SK-N-SH treated with all-trans-retinoic acid at 6 μM for 48 hours (cell line): ENCODE results near the gene RTL3.

Source experiments
- ATAC-seq: fragments of 200-7000 bp; cut with Tn5 transposase; 3 replicates; pipeline ENCODE4 v1.9.1; 2020; ENCODE audit warnings: mild to moderate bottlenecking, moderate library complexity
- ARNTL ChIP-seq: fragments of 450-650 bp; formaldehyde crosslinking; IDR thresholded peaks from 2 replicates; pipeline ENCODE4 v1.5.0; 2020; ENCODE audit warnings: low read depth, mild to moderate bottlenecking, moderate library complexity, borderline replicate concordance
- BACH2 ChIP-seq: fragments of 250-450 bp; sonication (Bioruptor Pico); IDR thresholded peaks from 2 replicates; pipeline ENCODE4 v1.9.0; 2021; ENCODE audit warnings: mild to moderate bottlenecking, borderline replicate concordance
- CSDC2 ChIP-seq: fragments of 250-450 bp; sonication (Bioruptor Pico); IDR thresholded peaks from 2 replicates; pipeline ENCODE4 v1.5.0; 2020; ENCODE audit warnings: mild to moderate bottlenecking, moderate library complexity
- CSRNP3 ChIP-seq: fragments of 250-450 bp; sonication (Bioruptor Pico); IDR thresholded peaks from 2 replicates; pipeline ENCODE4 v1.5.1; 2021; ENCODE audit warnings: mild to moderate bottlenecking, moderate library complexity
- ESRRG ChIP-seq: fragments of 250-450 bp; sonication (Bioruptor Pico); IDR thresholded peaks from 2 replicates; pipeline ENCODE4 v1.6.1; 2021; ENCODE audit warnings: mild to moderate bottlenecking
- GLIS3 ChIP-seq: fragments of 250-450 bp; sonication (Bioruptor Pico); IDR thresholded peaks from 2 replicates; pipeline ENCODE4 v1.5.0; 2020; ENCODE audit warnings: mild to moderate bottlenecking, moderate library complexity
- ISL1 ChIP-seq: fragments of 250-450 bp; sonication (Bioruptor Pico); IDR thresholded peaks from 2 replicates; pipeline ENCODE4 v2.1.2; 2022; ENCODE audit warnings: mild to moderate bottlenecking, moderate library complexity
- PATZ1 ChIP-seq: fragments of 250-450 bp; sonication (Bioruptor Pico); IDR thresholded peaks from 2 replicates; pipeline ENCODE4 v1.8.0; 2020; ENCODE audit warnings: mild to moderate bottlenecking, moderate library complexity, borderline replicate concordance
- POU6F1 ChIP-seq: fragments of 250-450 bp; sonication (Bioruptor Pico); IDR thresholded peaks from 2 replicates; pipeline ENCODE4 v1.8.0; 2021; ENCODE audit warnings: low read depth, mild to moderate bottlenecking, moderate library complexity, borderline replicate concordance
- PPARA ChIP-seq: fragments of 250-450 bp; sonication (Bioruptor Pico); IDR thresholded peaks from 2 replicates; pipeline ENCODE4 v1.5.0; 2020; ENCODE audit warnings: mild to moderate bottlenecking, borderline replicate concordance
- RARB ChIP-seq: fragments of 250-450 bp; sonication (Bioruptor Pico); IDR thresholded peaks from 2 replicates; pipeline ENCODE4 v1.8.0; 2021; ENCODE audit warnings: mild to moderate bottlenecking, moderate library complexity
- SNAI2 ChIP-seq: fragments of 250-450 bp; sonication (Bioruptor Pico); IDR thresholded peaks from 2 replicates; pipeline ENCODE4 v1.5.0; 2020; ENCODE audit warnings: mild to moderate bottlenecking, moderate library complexity
- TCF4 ChIP-seq: fragments of 250-450 bp; sonication (Bioruptor Pico); IDR thresholded peaks from 2 replicates; pipeline ENCODE4 v1.8.0; 2021; ENCODE audit warnings: mild to moderate bottlenecking, moderate library complexity, borderline replicate concordance
- TOX ChIP-seq: fragments of 250-450 bp; sonication (Bioruptor Pico); IDR thresholded peaks from 2 replicates; pipeline ENCODE4 v1.8.0; 2021; ENCODE audit warnings: mild to moderate bottlenecking, moderate library complexity, borderline replicate concordance
- ZC3H10 ChIP-seq: fragments of 250-450 bp; sonication (Bioruptor Pico); IDR thresholded peaks from 2 replicates; pipeline ENCODE4 v1.5.1; 2021; ENCODE audit warnings: mild to moderate bottlenecking, moderate library complexity
- ZFP3 ChIP-seq: fragments of 250-450 bp; sonication (Bioruptor Pico); IDR thresholded peaks from 2 replicates; pipeline ENCODE4 v1.5.0; 2020; ENCODE audit warnings: mild to moderate bottlenecking, moderate library complexity
- ZFP30 ChIP-seq: fragments of 450-650 bp; formaldehyde crosslinking; IDR thresholded peaks from 2 replicates; pipeline ENCODE4 v1.5.0; 2022; ENCODE audit warnings: mild to moderate bottlenecking, moderate library complexity
- ZNF565 ChIP-seq: fragments of 450-650 bp; formaldehyde crosslinking; conservative IDR thresholded peaks from 2 replicates; pipeline ENCODE4 v1.5.0; 2020; ENCODE audit warnings: low read depth, mild to moderate bottlenecking, moderate library complexity
- ZNF70 ChIP-seq: fragments of 450-650 bp; formaldehyde crosslinking; IDR thresholded peaks from 2 replicates; pipeline ENCODE4 v1.5.0; 2020; ENCODE audit warnings: mild to moderate bottlenecking, moderate library complexity
- ZNF8 ChIP-seq: fragments of 450-650 bp; formaldehyde crosslinking; IDR thresholded peaks from 2 replicates; pipeline ENCODE4 v1.5.0; 2020; ENCODE audit warnings: mild to moderate bottlenecking, moderate library complexity
- TF ChIP-seq, protein P1 (sequence below): fragments of 250-450 bp; sonication (Bioruptor Pico); IDR thresholded peaks from 2 replicates; pipeline ENCODE4 v1.5.1; 2020; ENCODE audit warnings: low read depth, mild to moderate bottlenecking, moderate library complexity
- TF ChIP-seq, protein P2 (sequence below): fragments of 250-450 bp; sonication (Bioruptor Pico); IDR thresholded peaks from 2 replicates; pipeline ENCODE4 v1.5.0; 2020; ENCODE audit warnings: mild to moderate bottlenecking, moderate library complexity

The RTL3 gene

GRCh38 chrX:78622831-78623230 is 36.3 kb downstream of the RTL3 start:
- ATAC-seq, result no peak
- TF ChIP-seq GLIS3 (no peak), TOX (CRISPR knock-in tag) (no peak), ESRRG (CRISPR knock-in tag) (no peak), PPARA (CRISPR knock-in tag) (no peak), TCF4 (CRISPR knock-in tag) (no peak), RARB (CRISPR knock-in tag) (no peak), PATZ1 (CRISPR knock-in tag) (no peak), ARNTL (no peak), POU6F1 (no peak), BACH2 (CRISPR knock-in tag) (no peak), ZNF565 (CRISPR knock-in tag) (no peak), ZFP3 (CRISPR knock-in tag) (no peak), ISL1 (CRISPR knock-in tag) (no peak)

DNA sequence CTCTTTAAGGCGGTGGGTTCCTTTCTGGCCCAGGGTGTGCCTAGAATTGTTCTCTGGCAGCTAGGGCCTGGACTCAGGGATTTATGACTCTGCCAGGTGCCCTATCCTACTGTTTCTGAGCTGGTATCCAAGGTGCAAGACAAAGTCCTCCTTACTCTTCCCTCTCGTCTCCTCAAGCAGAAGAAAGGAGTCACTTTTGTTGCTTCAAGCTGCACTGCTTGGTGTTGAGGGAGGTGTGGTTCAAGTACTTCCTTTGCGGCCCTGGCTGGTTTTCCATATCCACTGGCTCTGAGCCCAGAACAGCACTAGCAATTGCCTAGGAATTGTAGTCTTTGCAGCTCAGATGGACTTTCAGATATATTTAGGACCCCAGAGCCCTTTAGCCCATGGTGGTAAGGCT is 39.3 kb downstream of the RTL3 start:
- TF ChIP-seq SNAI2 (CRISPR knock-in tag) (no peak), CSDC2 (CRISPR knock-in tag) (no peak), ESRRG (CRISPR knock-in tag) (no peak), ZC3H10 (CRISPR knock-in tag) (no peak), RARB (CRISPR knock-in tag) (no peak), BACH2 (CRISPR knock-in tag) (no peak)
- TF ChIP-seq, all 23 proteins: peak for 0
- no peak for ATAC-seq

- TF ChIP-seq ZNF565 (CRISPR knock-in tag) (no peak), ZFP3 (CRISPR knock-in tag) (no peak), ZFP30 (CRISPR knock-in tag) (no peak), RARB (CRISPR knock-in tag) (no peak), PATZ1 (CRISPR knock-in tag) (no peak), SNAI2 (CRISPR knock-in tag) (no peak), PPARA (CRISPR knock-in tag) (no peak), ZC3H10 (CRISPR knock-in tag) (no peak), CSRNP3 (CRISPR knock-in tag) (no peak), CSDC2 (CRISPR knock-in tag) (no peak), GLIS3 (no peak), ZNF70 (CRISPR knock-in tag) (no peak), ESRRG (CRISPR knock-in tag) (no peak), ISL1 (CRISPR knock-in tag) (no peak), POU6F1 (no peak), ZNF8 (no peak), ARNTL (no peak)
- TF ChIP-seq, protein P1, sequence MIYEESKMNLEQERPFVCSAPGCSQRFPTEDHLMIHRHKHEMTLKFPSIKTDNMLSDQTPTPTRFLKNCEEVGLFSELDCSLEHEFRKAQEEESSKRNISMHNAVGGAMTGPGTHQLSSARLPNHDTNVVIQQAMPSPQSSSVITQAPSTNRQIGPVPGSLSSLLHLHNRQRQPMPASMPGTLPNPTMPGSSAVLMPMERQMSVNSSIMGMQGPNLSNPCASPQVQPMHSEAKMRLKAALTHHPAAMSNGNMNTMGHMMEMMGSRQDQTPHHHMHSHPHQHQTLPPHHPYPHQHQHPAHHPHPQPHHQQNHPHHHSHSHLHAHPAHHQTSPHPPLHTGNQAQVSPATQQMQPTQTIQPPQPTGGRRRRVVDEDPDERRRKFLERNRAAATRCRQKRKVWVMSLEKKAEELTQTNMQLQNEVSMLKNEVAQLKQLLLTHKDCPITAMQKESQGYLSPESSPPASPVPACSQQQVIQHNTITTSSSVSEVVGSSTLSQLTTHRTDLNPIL, result no peak
- TF ChIP-seq, protein P2, sequence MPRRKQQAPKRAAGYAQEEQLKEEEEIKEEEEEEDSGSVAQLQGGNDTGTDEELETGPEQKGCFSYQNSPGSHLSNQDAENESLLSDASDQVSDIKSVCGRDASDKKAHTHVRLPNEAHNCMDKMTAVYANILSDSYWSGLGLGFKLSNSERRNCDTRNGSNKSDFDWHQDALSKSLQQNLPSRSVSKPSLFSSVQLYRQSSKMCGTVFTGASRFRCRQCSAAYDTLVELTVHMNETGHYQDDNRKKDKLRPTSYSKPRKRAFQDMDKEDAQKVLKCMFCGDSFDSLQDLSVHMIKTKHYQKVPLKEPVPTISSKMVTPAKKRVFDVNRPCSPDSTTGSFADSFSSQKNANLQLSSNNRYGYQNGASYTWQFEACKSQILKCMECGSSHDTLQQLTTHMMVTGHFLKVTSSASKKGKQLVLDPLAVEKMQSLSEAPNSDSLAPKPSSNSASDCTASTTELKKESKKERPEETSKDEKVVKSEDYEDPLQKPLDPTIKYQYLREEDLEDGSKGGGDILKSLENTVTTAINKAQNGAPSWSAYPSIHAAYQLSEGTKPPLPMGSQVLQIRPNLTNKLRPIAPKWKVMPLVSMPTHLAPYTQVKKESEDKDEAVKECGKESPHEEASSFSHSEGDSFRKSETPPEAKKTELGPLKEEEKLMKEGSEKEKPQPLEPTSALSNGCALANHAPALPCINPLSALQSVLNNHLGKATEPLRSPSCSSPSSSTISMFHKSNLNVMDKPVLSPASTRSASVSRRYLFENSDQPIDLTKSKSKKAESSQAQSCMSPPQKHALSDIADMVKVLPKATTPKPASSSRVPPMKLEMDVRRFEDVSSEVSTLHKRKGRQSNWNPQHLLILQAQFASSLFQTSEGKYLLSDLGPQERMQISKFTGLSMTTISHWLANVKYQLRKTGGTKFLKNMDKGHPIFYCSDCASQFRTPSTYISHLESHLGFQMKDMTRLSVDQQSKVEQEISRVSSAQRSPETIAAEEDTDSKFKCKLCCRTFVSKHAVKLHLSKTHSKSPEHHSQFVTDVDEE (CRISPR knock-in tag), result no peak
- TF ChIP-seq, all 23 proteins: peak for 0
- ATAC-seq, result no peak
These were observed 40.1 kb downstream of the RTL3 start for GRCh38 chrX:78618987-78619386.
